H1 (cell line): ENCODE results near the gene VIPAS39. TPM values are rescaled to one million over a fixed set of nuclear protein-coding genes. Genes with fewer than 3 reads are reported as not detected.

Experiments
- CTCF ChIA-PET: fragments of 300-600 bp; sonication (Branson Sonifier 250); formaldehyde crosslinking; loops from one replicate; lab custom pipeline; 2021; ENCODE audit not compliant: partially characterized antibody; lab: Charles Lee
- POLR2A ChIA-PET: fragments of 300-600 bp; sonication (Branson Sonifier 250); formaldehyde crosslinking; loops from one replicate; lab custom pipeline; 2021; ENCODE audit warnings: inconsistent platforms; ENCODE audit not compliant: partially characterized antibody; lab: Charles Lee
- DNase-seq, 2 experiments: peaks; one replicate each; pipeline versions ENCODE4 v3.0.0 to v3.0.0-alpha.2; 2010 to 2022; ENCODE audit warnings: low spot score in 2 of 2, low read depth in 1 of 2, mixed read lengths in 1 of 2
- FAIRE-seq: peaks from 2 replicates; lab custom pipeline; 2011; peaks lifted over from hg19 to GRCh38; lab: Jason Lieb, UNC
- H2AFZ ChIP-seq: 2 replicates; pipeline ENCODE4 v1.8.1; 2012; ENCODE audit warnings: low read length, inconsistent platforms
- H2AK5ac ChIP-seq: 2 replicates; pipeline ENCODE4 v1.6.1; 2013; ENCODE audit warnings: low read depth, low read length
- H2BK120ac ChIP-seq: replicated peaks from 2 replicates; pipeline ENCODE3; 2013; ENCODE audit warnings: low read depth, low read length, inconsistent platforms
- H2BK12ac ChIP-seq: 2 replicates; pipeline ENCODE4 v1.6.1; 2013; ENCODE audit warnings: low read depth, low read length
- H2BK15ac ChIP-seq: 2 replicates; pipeline ENCODE4 v1.6.1; 2013; ENCODE audit warnings: low read length
- H2BK20ac ChIP-seq: 2 replicates; pipeline ENCODE4 v1.6.1; 2013; ENCODE audit warnings: low read length
- H2BK5ac ChIP-seq: 2 replicates; pipeline ENCODE4 v1.6.1; 2013; ENCODE audit warnings: low read depth, low read length
- H3K14ac ChIP-seq: 2 replicates; pipeline ENCODE4 v1.6.1; 2013; ENCODE audit warnings: inconsistent platforms; ENCODE audit not compliant: insufficient read length
- H3K18ac ChIP-seq: 2 replicates; pipeline ENCODE4 v1.6.1; 2013; ENCODE audit warnings: low read length; ENCODE audit errors: extremely low read depth
- H3K23ac ChIP-seq: 2 replicates; pipeline ENCODE4 v1.6.1; 2013; ENCODE audit warnings: inconsistent platforms; ENCODE audit not compliant: insufficient read length
- H3K23me2 ChIP-seq: 2 replicates; pipeline ENCODE4 v1.6.1; 2013; ENCODE audit warnings: low read depth, low read length
- H3K27ac ChIP-seq: 2 replicates; pipeline ENCODE4 v1.6.1; 2011; ENCODE audit warnings: low read depth, low read length, inconsistent platforms
- H3K27me3 ChIP-seq, 4 experiments: replicated peaks in 1 of 4; 1 replicate in 1 of 4; 2 replicates in 3 of 4; pipeline versions ENCODE4 v1.6.1 to v1.8.1; 2011 to 2013; ENCODE audit warnings: low read length in 3 of 4, mild to moderate bottlenecking in 3 of 4, inconsistent platforms in 2 of 4, mixed read lengths in 2 of 4, moderate library complexity in 1 of 4; ENCODE audit not compliant: control insufficient read depth in 3 of 4, insufficient read depth in 3 of 4; ENCODE audit errors: extremely low read depth in 1 of 4
- H3K36me3 ChIP-seq, 4 experiments: 2 replicates each; pipeline versions ENCODE4 v1.6.1 to v1.8.1; 2011 to 2013; ENCODE audit warnings: mild to moderate bottlenecking in 4 of 4, low read length in 3 of 4, moderate library complexity in 2 of 4, control low read depth in 1 of 4, inconsistent platforms in 1 of 4; ENCODE audit not compliant: insufficient read depth in 4 of 4, control insufficient read depth in 2 of 4
- H3K4ac ChIP-seq: replicated peaks from 2 replicates; pipeline ENCODE3; 2013; ENCODE audit warnings: low read length, low read depth, mixed read lengths, inconsistent platforms; ENCODE audit not compliant: insufficient read length
- H3K4me1 ChIP-seq, 4 experiments: replicated peaks in 1 of 4; 1 replicate in 1 of 4; 2 replicates in 3 of 4; pipeline versions ENCODE4 v1.6.1 to v1.8.1; 2011 to 2013; ENCODE audit warnings: low read length in 3 of 4, inconsistent platforms in 2 of 4, mixed read lengths in 1 of 4; ENCODE audit not compliant: insufficient read depth in 4 of 4, control insufficient read depth in 3 of 4
- H3K4me2 ChIP-seq, 2 experiments: 2 replicates each; pipeline versions ENCODE4 v1.6.1 to v1.8.1; 2011 to 2013; ENCODE audit warnings: low read depth in 2 of 2, low read length in 2 of 2, control low read depth in 1 of 2, inconsistent platforms in 1 of 2, mild to moderate bottlenecking in 1 of 2; ENCODE audit not compliant: insufficient read depth in 1 of 2
- H3K4me3 ChIP-seq, 4 experiments: fragments of 200-600, 300-600 bp in 1 of 4; sonication (generic), shearing (Covaris generic), sonication (Bioruptor Twin) in 1 of 4; 2 replicates each; pipeline versions ENCODE4 v1.5.1 to v1.8.1; 2011 to 2016; ENCODE audit warnings: low read length in 4 of 4, low read depth in 3 of 4, control low read depth in 2 of 4, inconsistent platforms in 2 of 4, mild to moderate bottlenecking in 2 of 4, mixed read lengths in 1 of 4, moderate library complexity in 1 of 4; ENCODE audit not compliant: insufficient read depth in 2 of 4; ENCODE audit errors: extremely low read depth in 1 of 4
- H3K56ac ChIP-seq: replicated peaks from 2 replicates; pipeline ENCODE3; 2013; ENCODE audit warnings: low read depth, mild to moderate bottlenecking, mixed read lengths, low read length, inconsistent platforms; ENCODE audit not compliant: insufficient read length
- H3K79me1 ChIP-seq: 2 replicates; pipeline ENCODE4 v1.6.1; 2013; ENCODE audit warnings: low read depth, low read length, control low read depth
- H3K79me2 ChIP-seq, 2 experiments: 2 replicates each; pipeline versions ENCODE4 v1.6.1 to v1.8.1; 2012 to 2013; ENCODE audit warnings: low read length in 2 of 2, mild to moderate bottlenecking in 2 of 2, inconsistent platforms in 1 of 2; ENCODE audit not compliant: insufficient read depth in 2 of 2, control insufficient read depth in 1 of 2
- H3K9ac ChIP-seq, 4 experiments: replicated peaks in 1 of 4; 1 replicate in 1 of 4; 2 replicates in 3 of 4; pipeline versions ENCODE4 v1.6.1 to v1.8.1; 2011 to 2013; ENCODE audit warnings: low read depth in 3 of 4, low read length in 3 of 4, control low read depth in 2 of 4, mild to moderate bottlenecking in 2 of 4, moderate library complexity in 2 of 4, inconsistent platforms in 1 of 4; ENCODE audit errors: extremely low read depth in 1 of 4
- H3K9me3 ChIP-seq, 2 experiments: 2 replicates each; pipeline versions ENCODE4 v1.6.1 to v1.8.1; 2012 to 2013; ENCODE audit warnings: mild to moderate bottlenecking in 2 of 2, moderate library complexity in 2 of 2, control low read depth in 1 of 2, inconsistent platforms in 1 of 2, low read depth in 1 of 2, low read length in 1 of 2, mixed read lengths in 1 of 2; ENCODE audit not compliant: insufficient read depth in 2 of 2
- H4K20me1 ChIP-seq, 2 experiments: replicated peaks in 1 of 2; 2 replicates each; pipeline versions ENCODE3 to v1.8.1; 2011 to 2013; ENCODE audit warnings: inconsistent platforms in 2 of 2, low read length in 2 of 2, mild to moderate bottlenecking in 1 of 2; ENCODE audit not compliant: insufficient read depth in 2 of 2, control insufficient read depth in 1 of 2
- H4K5ac ChIP-seq: 2 replicates; pipeline ENCODE4 v1.6.1; 2013; ENCODE audit warnings: low read length, low read depth, mixed read lengths, inconsistent platforms; ENCODE audit not compliant: insufficient read length
- H4K8ac ChIP-seq: 2 replicates; pipeline ENCODE4 v1.8.0; 2013; ENCODE audit warnings: mild to moderate bottlenecking, moderate library complexity, low read length, inconsistent platforms; ENCODE audit not compliant: insufficient read depth; ENCODE audit errors: extremely low read depth
- H4K91ac ChIP-seq: replicated peaks from 2 replicates; pipeline ENCODE3; 2013; ENCODE audit warnings: low read length, mixed read lengths, inconsistent platforms; ENCODE audit not compliant: insufficient read length
- ASH2L ChIP-seq: fragments of 200-600, 300-600 bp; sonication (generic); IDR thresholded peaks from one replicate; pipeline ENCODE4 v1.7.1; 2017; ENCODE audit warnings: low read length
- EGR1 ChIP-seq: IDR thresholded peaks from 2 replicates; pipeline ENCODE4 v1.6.1; 2011; ENCODE audit warnings: low read depth, low read length, borderline replicate concordance
- KDM5A ChIP-seq: fragments of 200-600 bp; IDR thresholded peaks from 2 replicates; pipeline ENCODE4 v1.7.1; 2012; ENCODE audit warnings: mild to moderate bottlenecking, low read length, inconsistent platforms, mixed read lengths
- PHF8 ChIP-seq: fragments of 200-600 bp; sonication (generic); conservative IDR thresholded peaks from 2 replicates; pipeline ENCODE4 v1.7.1; 2012; ENCODE audit warnings: low read depth, mild to moderate bottlenecking, inconsistent platforms, low read length, moderate library complexity
- RBBP5 ChIP-seq: IDR thresholded peaks from 2 replicates; pipeline ENCODE4 v1.7.1; 2012; ENCODE audit warnings: low read depth, mild to moderate bottlenecking, inconsistent platforms, low read length, moderate library complexity, borderline replicate concordance
- SUZ12 ChIP-seq: fragments of 200-600 bp; sonication (generic); IDR thresholded peaks from 2 replicates; pipeline ENCODE4 v1.6.1; 2012; ENCODE audit warnings: mild to moderate bottlenecking, inconsistent platforms, low read length, moderate library complexity, mixed read lengths
- TCF12 ChIP-seq: IDR thresholded peaks from 2 replicates; pipeline ENCODE4 v1.6.1; 2011; ENCODE audit warnings: low read depth, mild to moderate bottlenecking, low read length
- ZNF274 ChIP-seq: IDR thresholded peaks from 2 replicates; pipeline ENCODE4 v1.7.0; 2012; ENCODE audit warnings: low read length, borderline replicate concordance; ENCODE audit errors: extremely low read depth
- WGBS, 2 experiments: shearing (Covaris generic) in 1 of 2; methylation state at CpG; one replicate each; pipeline versions ENCODE4 v1.1.6 to v1.1.7; 2013 to 2015; ENCODE audit warnings: low lambda C conversion rate in 2 of 2, mixed read lengths in 2 of 2, inconsistent platforms in 1 of 2, low coverage in 1 of 2, missing lambda C conversion rate in 1 of 2; ENCODE audit not compliant: insufficient replicate concordance in 2 of 2, insufficient coverage in 1 of 2, insufficient read length in 1 of 2; ENCODE audit errors: extremely low coverage in 1 of 2, missing lambda C conversion rate in 1 of 2; 5-methylcytosine and 5-hydroxymethylcytosine counted together
- polyA plus RNA-seq, 7 experiments: library from polyadenylated mRNA; depleted of rRNA in 3 of 7; stranded (reverse) in 5 of 7; unstranded in 2 of 7; fragments of >200 nt in 5 of 7; fragments of 200-250 nt in 2 of 7; gene quantifications; 1 replicate in 5 of 7; 2 replicates in 1 of 7; 4 replicates in 1 of 7; pipeline versions ENCODE4 v1.2.1 to v1.2.3, GENCODE V29; 2011 to 2013; ENCODE audit warnings: missing spikeins in 2 of 7, mixed read lengths in 2 of 7
- total RNA-seq: library from RNA; stranded (reverse); fragmentation: NEBNext Ultra II Directional; extraction: Animal tissue kit (Norgen Biotek cat#: 25700); gene quantifications from 2 replicates; pipeline ENCODE4 v1.2.1, GENCODE V29; 2021
- TF ChIP-seq, protein P1 (sequence below): IDR thresholded peaks from 2 replicates; pipeline ENCODE4 v1.6.1; 2012; ENCODE audit warnings: inconsistent platforms
- TF ChIP-seq, protein P2 (sequence below), 3 experiments: IDR thresholded peaks; 1 replicate in 2 of 3; 2 replicates in 1 of 3; pipeline versions ENCODE4 v1.5.1 to v1.6.1; 2011; ENCODE audit warnings: low read length in 3 of 3, mild to moderate bottlenecking in 3 of 3, inconsistent platforms in 2 of 3, low read depth in 1 of 3, moderate library complexity in 1 of 3; ENCODE audit not compliant: insufficient read depth in 1 of 3; ENCODE audit errors: control extremely low read depth in 1 of 3
- TF ChIP-seq, protein P3 (sequence below): IDR thresholded peaks from 2 replicates; pipeline ENCODE4 v1.6.1; 2011; ENCODE audit warnings: low read depth, mild to moderate bottlenecking, low read length; ENCODE audit not compliant: insufficient read depth

VIPAS39 gene
- total and polyA plus RNA-seq, 2 of the 8 experiments (the other 6 are each of a cell fraction or from before 2014, with no cell fraction given): 19.6 to 20.6 TPM

DNA sequence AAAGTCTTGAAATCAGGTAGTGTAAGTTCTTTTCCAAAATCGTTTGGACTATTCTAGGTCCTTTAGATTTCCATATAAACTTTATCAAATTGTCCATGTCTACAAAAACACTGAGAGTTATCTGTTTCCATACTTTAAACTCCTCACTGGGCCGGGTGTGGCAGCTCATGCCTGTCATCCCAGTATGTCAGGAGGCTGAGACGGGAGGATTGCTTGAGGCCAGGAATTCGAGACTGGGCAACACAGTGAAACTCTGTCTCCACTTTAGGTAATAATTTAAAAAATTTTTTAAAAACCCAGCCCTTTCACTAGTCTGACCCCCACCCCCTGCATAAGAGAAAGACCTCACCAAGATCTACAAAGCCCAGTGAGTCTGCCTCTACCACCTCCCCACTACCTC, 47.6 kb upstream of the VIPAS39 start:
- peaks cover 2 to 9% (median 6%) of the 10 kb centered on the region in 4 experiments for H3K27me3 ChIP-seq
- no peak overlapping the region for H3K56ac ChIP-seq
- no peak overlapping the region for H3K4me2 ChIP-seq
- DNase-seq (no peak), FAIRE-seq (no peak)
- ChIA-PET CTCF (interaction anchor here (0.7 to 1.4 kb wide), 3 partner anchors 15 to 301 kb away, joined by 3 to 5 read pairs (median 3); no protein-coding TSS in a partner anchor), POLR2A (no interaction called here)
- H3K27ac ChIP-seq: no peak overlapping the region
- no peak overlapping the region for H3K18ac ChIP-seq
- H3K9me3 ChIP-seq: no peaks in the 10 kb centered on the region
- no peak overlapping the region for H3K4ac ChIP-seq
- no peak overlapping the region for H2BK20ac ChIP-seq
- H3K36me3 ChIP-seq: no peaks in the 10 kb centered on the region; a peak in 3 of 8 replicates
- no peaks in the 10 kb centered on the region for H4K20me1 ChIP-seq
- H3K79me2 ChIP-seq: no peaks in the 10 kb centered on the region
- 71% methylated on average over 4 of the region's 4 CpGs; no CpG with 5 or more reads in 1 of the 2 experiments for WGBS, 2 experiments
- no peaks in the 10 kb centered on the region for H3K23me2 ChIP-seq
- no peaks in the 10 kb centered on the region for H3K79me1 ChIP-seq
- no peak overlapping the region for H3K4me3 ChIP-seq
- no peak overlapping the region for H4K8ac ChIP-seq
- no peak overlapping the region for H3K23ac ChIP-seq
- H2BK120ac ChIP-seq: no peak overlapping the region
- H3K14ac ChIP-seq: no peak overlapping the region
- H2BK15ac ChIP-seq: no peak overlapping the region
- H2BK12ac ChIP-seq: no peak overlapping the region
- no peak overlapping the region for H2AK5ac ChIP-seq
- H4K5ac ChIP-seq: no peak overlapping the region
- 0 out of 7 replicates have a peak, but pooled peaks cover 0 to under 1% (median 0%) of the 10 kb centered on the region in 4 experiments for H3K4me1 ChIP-seq
- H2BK5ac ChIP-seq: no peak overlapping the region
- no peak overlapping the region for H3K9ac ChIP-seq
- H2AFZ ChIP-seq: no peak overlapping the region
- no peak overlapping the region for H4K91ac ChIP-seq
- no peak for TF ChIP-seq ASH2L
- TF ChIP-seq, protein P1, sequence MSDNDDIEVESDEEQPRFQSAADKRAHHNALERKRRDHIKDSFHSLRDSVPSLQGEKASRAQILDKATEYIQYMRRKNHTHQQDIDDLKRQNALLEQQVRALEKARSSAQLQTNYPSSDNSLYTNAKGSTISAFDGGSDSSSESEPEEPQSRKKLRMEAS: no peak
- TF ChIP-seq SUZ12: no peak
- TF ChIP-seq RBBP5: no peak
- TF ChIP-seq, protein P2, sequence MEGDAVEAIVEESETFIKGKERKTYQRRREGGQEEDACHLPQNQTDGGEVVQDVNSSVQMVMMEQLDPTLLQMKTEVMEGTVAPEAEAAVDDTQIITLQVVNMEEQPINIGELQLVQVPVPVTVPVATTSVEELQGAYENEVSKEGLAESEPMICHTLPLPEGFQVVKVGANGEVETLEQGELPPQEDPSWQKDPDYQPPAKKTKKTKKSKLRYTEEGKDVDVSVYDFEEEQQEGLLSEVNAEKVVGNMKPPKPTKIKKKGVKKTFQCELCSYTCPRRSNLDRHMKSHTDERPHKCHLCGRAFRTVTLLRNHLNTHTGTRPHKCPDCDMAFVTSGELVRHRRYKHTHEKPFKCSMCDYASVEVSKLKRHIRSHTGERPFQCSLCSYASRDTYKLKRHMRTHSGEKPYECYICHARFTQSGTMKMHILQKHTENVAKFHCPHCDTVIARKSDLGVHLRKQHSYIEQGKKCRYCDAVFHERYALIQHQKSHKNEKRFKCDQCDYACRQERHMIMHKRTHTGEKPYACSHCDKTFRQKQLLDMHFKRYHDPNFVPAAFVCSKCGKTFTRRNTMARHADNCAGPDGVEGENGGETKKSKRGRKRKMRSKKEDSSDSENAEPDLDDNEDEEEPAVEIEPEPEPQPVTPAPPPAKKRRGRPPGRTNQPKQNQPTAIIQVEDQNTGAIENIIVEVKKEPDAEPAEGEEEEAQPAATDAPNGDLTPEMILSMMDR (IDR thresholded peaks at IDR 0.05; ENCODE audit: control extremely low read depth in 1 of 3, insufficient read depth in 1 of 3, low read depth in 1 of 3, low read length in 3 of 3): no peak
- no peak for TF ChIP-seq KDM5A
- no peak for TF ChIP-seq EGR1
- TF ChIP-seq PHF8: no peak
- no peak for TF ChIP-seq TCF12
- no peak for TF ChIP-seq ZNF274
- TF ChIP-seq, protein P3, sequence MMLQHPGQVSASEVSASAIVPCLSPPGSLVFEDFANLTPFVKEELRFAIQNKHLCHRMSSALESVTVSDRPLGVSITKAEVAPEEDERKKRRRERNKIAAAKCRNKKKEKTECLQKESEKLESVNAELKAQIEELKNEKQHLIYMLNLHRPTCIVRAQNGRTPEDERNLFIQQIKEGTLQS: no peak
